Measurements from ENCODE around the gene CEP112. TPM values are rescaled to one million over a fixed set of nuclear protein-coding genes. Genes with fewer than 3 reads are reported as not detected.

The CEP112 gene
- total and polyA plus RNA-seq, 10 of the 15 experiments (the other 5 are each of a cell fraction or from before 2014, with no cell fraction given) = 0.11 to 3.8 (median 0.32) TPM; not detected in 1

DNA sequence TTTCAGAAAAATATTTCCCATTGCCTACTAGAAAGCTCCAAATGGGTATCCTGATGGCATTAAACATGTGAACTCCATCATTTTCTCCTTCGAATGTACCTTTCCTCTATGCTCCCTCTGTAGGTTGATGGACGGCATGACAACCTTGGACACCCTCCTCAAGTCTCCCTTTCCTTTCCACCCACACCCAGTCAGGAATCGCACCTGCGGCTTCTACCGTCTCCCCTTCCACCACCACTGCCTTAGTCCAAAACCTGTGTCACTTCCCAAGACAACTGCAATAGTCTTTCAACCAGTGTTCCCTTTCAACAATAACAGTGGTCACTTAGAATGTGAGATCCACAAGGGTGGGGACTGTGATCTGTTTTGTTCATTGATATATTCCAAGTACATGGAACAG, 397.4 kb downstream of the CEP112 start:
- POLR2A ChIA-PET = interaction anchor here (1.1 kb wide), 1 partner anchor 22 kb away, joined by 3 read pairs; no protein-coding TSS in a partner anchor
- Histone ChIP-seq H3K27me3 (replicated peaks in 1 of 2; ENCODE audit: control insufficient read depth in 2 of 2, insufficient read depth in 2 of 2, low read length in 1 of 2) (no peaks in the 10 kb centered on the region), H3K9me3 (replicated peaks; ENCODE audit: control insufficient read depth, insufficient read depth, low read length) (no peaks in the 10 kb centered on the region), H3K4me2 (ENCODE audit: control insufficient read depth, insufficient read depth) (no peak overlapping the region), H3K9ac (ENCODE audit: control insufficient read depth, insufficient read depth, low read length) (no peak overlapping the region), H4K20me1 (ENCODE audit: control insufficient read depth, insufficient read depth) (no peaks in the 10 kb centered on the region), H3K36me3 (ENCODE audit: control insufficient read depth in 2 of 2, insufficient read depth in 2 of 2, low read length in 1 of 2) (no peaks in the 10 kb centered on the region), H2AFZ (ENCODE audit: control insufficient read depth, low read depth, low read length) (no peak overlapping the region), H3K79me2 (ENCODE audit: control insufficient read depth, insufficient read depth, low read length) (no peaks in the 10 kb centered on the region), H3K4me1 (ENCODE audit: control insufficient read depth, insufficient read depth, low read length) (no peaks in the 10 kb centered on the region), H3K27ac (ENCODE audit: control insufficient read depth, insufficient read depth) (no peak overlapping the region), H3K4me3 (no peak overlapping the region)
- TF ChIP-seq SMC3 (IDR thresholded peaks at IDR 0.05; ENCODE audit: borderline replicate concordance, low read length) = peak; percentile 46; the same call in 1 of the 2 replicates
- peak; percentile 33; the same call in 1 of the 2 replicates for TF ChIP-seq RAD21 (IDR thresholded peaks at IDR 0.05; ENCODE audit: insufficient read depth, low read depth, low read length)
- no peak for TF ChIP-seq EED (IDR thresholded peaks at IDR 0.05; ENCODE audit: low read depth)
- TF ChIP-seq, protein P1, sequence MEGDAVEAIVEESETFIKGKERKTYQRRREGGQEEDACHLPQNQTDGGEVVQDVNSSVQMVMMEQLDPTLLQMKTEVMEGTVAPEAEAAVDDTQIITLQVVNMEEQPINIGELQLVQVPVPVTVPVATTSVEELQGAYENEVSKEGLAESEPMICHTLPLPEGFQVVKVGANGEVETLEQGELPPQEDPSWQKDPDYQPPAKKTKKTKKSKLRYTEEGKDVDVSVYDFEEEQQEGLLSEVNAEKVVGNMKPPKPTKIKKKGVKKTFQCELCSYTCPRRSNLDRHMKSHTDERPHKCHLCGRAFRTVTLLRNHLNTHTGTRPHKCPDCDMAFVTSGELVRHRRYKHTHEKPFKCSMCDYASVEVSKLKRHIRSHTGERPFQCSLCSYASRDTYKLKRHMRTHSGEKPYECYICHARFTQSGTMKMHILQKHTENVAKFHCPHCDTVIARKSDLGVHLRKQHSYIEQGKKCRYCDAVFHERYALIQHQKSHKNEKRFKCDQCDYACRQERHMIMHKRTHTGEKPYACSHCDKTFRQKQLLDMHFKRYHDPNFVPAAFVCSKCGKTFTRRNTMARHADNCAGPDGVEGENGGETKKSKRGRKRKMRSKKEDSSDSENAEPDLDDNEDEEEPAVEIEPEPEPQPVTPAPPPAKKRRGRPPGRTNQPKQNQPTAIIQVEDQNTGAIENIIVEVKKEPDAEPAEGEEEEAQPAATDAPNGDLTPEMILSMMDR (IDR thresholded peaks at IDR 0.05 in 2 of 3, conservative IDR thresholded peaks at IDR 0.05 in 1 of 3; ENCODE audit: control insufficient read depth in 2 of 3, extremely low read depth in 1 of 3, insufficient read depth in 1 of 3, low read depth in 3 of 3, low read length in 3 of 3) = peak; percentile 38 to 56 (median 44); a peak in 4 of 6 replicates
- intact Hi-C loops (cut with micrococcal nuclease; ENCODE audit: unreplicated experiment) = loop anchor here (2.0 to 10.0 kb wide), 3 partner anchors 230 to 560 kb away; partner anchors contain the start of gene AXIN2
- ATAC-seq (peak; percentile 44; the same call in 1 of the 3 replicates), FAIRE-seq (no peak), DNase-seq (ENCODE audit: low read depth, low spot score) (no peak)
- RAD21 ChIA-PET (ENCODE audit: unreplicated experiment) = interaction anchor here (0.7 to 5.2 kb wide), 8 partner anchors 14 to 500 kb away, joined by 3 to 29 read pairs (median 4); no protein-coding TSS in a partner anchor
- SMC1A ChIA-PET (ENCODE audit: uncharacterized antibody, unreplicated experiment) = interaction anchor here (0.6 to 5.7 kb wide), 17 partner anchors 14 to 517 kb away, joined by 3 to 36 read pairs (median 4); no protein-coding TSS in a partner anchor
- no TSS peak for BruUV-seq (replicated peaks)
- CTCF ChIA-PET = interaction anchor here (0.8 to 5.3 kb wide), 23 partner anchors 14 to 563 kb away, joined by 3 to 30 read pairs (median 3); no protein-coding TSS in a partner anchor
- 55% methylated on average over 5 of the region's 5 CpGs for WGBS (ENCODE audit: insufficient coverage, insufficient replicate concordance, low lambda C conversion rate, missing lambda C conversion rate)
- in situ Hi-C loops (cut with MboI) = no loop called here

Measured in GM12878 (cell line).